ENCODE results near the gene ATF3.

DNA sequence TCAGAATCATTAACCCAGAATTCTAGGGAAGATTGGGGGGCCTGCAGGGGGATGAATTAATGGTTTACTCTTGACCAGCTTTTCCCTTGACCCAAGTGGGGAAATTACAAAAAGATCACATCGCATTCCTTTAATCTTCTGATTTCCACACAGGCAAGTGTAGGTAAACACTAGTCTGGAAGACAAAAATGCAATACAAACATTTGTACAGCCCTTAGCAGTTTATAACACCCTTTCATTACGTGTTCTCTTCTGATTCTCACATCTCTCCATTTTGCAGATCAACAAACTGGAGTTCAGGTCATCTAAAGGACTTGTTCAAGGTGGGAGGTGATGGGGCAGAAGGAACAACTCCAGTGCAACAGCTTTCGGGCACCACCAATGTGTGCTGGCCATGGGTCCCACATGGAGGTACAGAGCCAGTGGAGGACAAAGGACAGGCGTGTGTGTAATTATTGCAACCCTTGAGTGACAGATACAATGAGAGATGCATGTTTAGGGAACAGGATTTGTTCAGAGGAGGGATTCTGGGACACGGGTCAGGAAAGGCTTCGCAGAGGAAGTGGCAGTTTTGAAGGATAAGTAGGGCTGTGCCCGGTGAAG is 20.4 kb downstream of the ATF3 start:
- TF ChIP-seq EGR1 (IDR thresholded peaks at IDR 0.05; ENCODE audit: low read depth), result no peak
- TF ChIP-seq EZH2phosphoT487 (IDR thresholded peaks at IDR 0.05; ENCODE audit: borderline replicate concordance), result no peak
- TF ChIP-seq CTCF (IDR thresholded peaks at IDR 0.05 in 2 of 3, conservative IDR thresholded peaks at IDR 0.05 in 1 of 3; ENCODE audit: borderline replicate concordance in 1 of 3, insufficient read depth in 1 of 3, low read depth in 2 of 3, low read length in 2 of 3), result no peak
- no peak for TF ChIP-seq POLR2A (IDR thresholded peaks at IDR 0.05; ENCODE audit: borderline replicate concordance, extremely low read depth, insufficient read depth, insufficient read length)
- no peak for TF ChIP-seq MAX (IDR thresholded peaks at IDR 0.05)
- TF ChIP-seq RAD21 (IDR thresholded peaks at IDR 0.05; ENCODE audit: low read depth), result no peak
- no peak for TF ChIP-seq POLR2AphosphoS5 (IDR thresholded peaks at IDR 0.05; ENCODE audit: low read depth, low read length)
- TF ChIP-seq EZH2 (IDR thresholded peaks at IDR 0.05), result no peak
- no peak for TF ChIP-seq SRF (IDR thresholded peaks at IDR 0.05; ENCODE audit: low read depth)
